Neural crest cell (in vitro differentiated cells): ENCODE results near the gene IPCEF1. TPM values are rescaled to one million over a fixed set of nuclear protein-coding genes. Genes with fewer than 3 reads are reported as not detected.
"Not testable (repeated sequence)": the region's sequence is repeated elsewhere in the genome, so short reads cannot be mapped to it uniquely, and the experiment has no call there.

Experiments
- DNase-seq: peaks from one replicate; pipeline ENCODE4 v3.0.0; 2021; ENCODE audit warnings: low read depth, mixed read lengths, low spot score
- H3K27ac Mint-ChIP-seq: one replicate; pipeline ENCODE4 v1.8.0; 2021; ENCODE audit warnings: mild to moderate bottlenecking, mixed read lengths; ENCODE audit not compliant: unreplicated experiment
- H3K27me3 Mint-ChIP-seq: 2 replicates; pipeline ENCODE4 v1.8.0; 2021; ENCODE audit warnings: low read depth, mild to moderate bottlenecking, mixed read lengths
- H3K36me3 Mint-ChIP-seq: 2 replicates; pipeline ENCODE4 v1.8.0; 2021; ENCODE audit warnings: low read depth, mild to moderate bottlenecking, mixed read lengths
- H3K4me1 Mint-ChIP-seq: 2 replicates; pipeline ENCODE4 v1.8.0; 2021; ENCODE audit warnings: mixed read lengths
- H3K4me3 Mint-ChIP-seq: one replicate; pipeline ENCODE4 v1.8.0; 2021; ENCODE audit warnings: mild to moderate bottlenecking, mixed read lengths
- H3K9me3 Mint-ChIP-seq: 2 replicates; pipeline ENCODE4 v1.8.0; 2021; ENCODE audit warnings: mixed read lengths
- CTCF ChIP-seq: fragments of 200-600 bp; sonication (generic); conservative IDR thresholded peaks from 2 replicates; pipeline ENCODE4 v1.5.0; 2021; ENCODE audit warnings: antibody characterized with exemption, mild to moderate bottlenecking
- total RNA-seq: library from RNA; stranded (reverse); gene quantifications from 2 replicates; pipeline ENCODE4 v1.2.1, GENCODE V29; 2021

IPCEF1 gene
- total RNA-seq, 1 donor from 2014 or later: 0.28 TPM

GRCh38 chr6:154314084-154314483 is 42.5 kb downstream of the IPCEF1 start:
- Mint-ChIP-seq H3K9me3 (peaks cover 9% of the 10 kb centered on the region), H3K27me3 (no peaks in the 10 kb centered on the region), H3K4me3 (no peak overlapping the region), H3K27ac (no peak overlapping the region), H3K36me3 (no peaks in the 10 kb centered on the region), H3K4me1 (peaks cover 3% of the 10 kb centered on the region)
- no peak for TF ChIP-seq CTCF
- no peak for DNase-seq

GRCh38 chr6:154308986-154309385 is 47.6 kb downstream of the IPCEF1 start:
- H3K36me3 Mint-ChIP-seq: peaks cover 3% of the 10 kb centered on the region
- no peak overlapping the region for H3K4me3 Mint-ChIP-seq
- no peaks in the 10 kb centered on the region for H3K27me3 Mint-ChIP-seq
- TF ChIP-seq CTCF: no peak
- peaks cover 13% of the 10 kb centered on the region for H3K9me3 Mint-ChIP-seq
- no peak overlapping the region for H3K27ac Mint-ChIP-seq
- no peak for DNase-seq
- H3K4me1 Mint-ChIP-seq: peaks cover 5% of the 10 kb centered on the region

GRCh38 chr6:154307696-154308425 is 48.7 kb downstream of the IPCEF1 start:
- TF ChIP-seq CTCF: no peak
- Mint-ChIP-seq H3K4me3 (no peak overlapping the region), H3K27ac (no peak overlapping the region), H3K36me3 (peaks cover 3% of the 10 kb centered on the region), H3K27me3 (no peaks in the 10 kb centered on the region), H3K4me1 (peaks cover 5% of the 10 kb centered on the region), H3K9me3 (peaks cover 13% of the 10 kb centered on the region)
- no peak for DNase-seq

GRCh38 chr6:154307147-154307546 is 49.5 kb downstream of the IPCEF1 start:
- H3K27me3 Mint-ChIP-seq, DNase-seq, H3K4me3 Mint-ChIP-seq, H3K27ac Mint-ChIP-seq, H3K36me3 Mint-ChIP-seq, H3K4me1 Mint-ChIP-seq: not testable (repeated sequence)
- H3K9me3 Mint-ChIP-seq: peaks cover 13% of the 10 kb centered on the region

- H3K27me3 Mint-ChIP-seq: no peaks in the 10 kb centered on the region
- no peak for DNase-seq
- TF ChIP-seq CTCF: no peak
- H3K4me1 Mint-ChIP-seq: peaks cover 5% of the 10 kb centered on the region
- no peak overlapping the region for H3K27ac Mint-ChIP-seq
- H3K9me3 Mint-ChIP-seq: peaks cover 11% of the 10 kb centered on the region
- no peak overlapping the region for H3K4me3 Mint-ChIP-seq
- H3K36me3 Mint-ChIP-seq: peaks cover 3% of the 10 kb centered on the region
These were observed 49.9 kb downstream of the IPCEF1 start for GRCh38 chr6:154306696-154307095.

- TF ChIP-seq CTCF: no peak
- Mint-ChIP-seq H3K4me3 (no peak overlapping the region), H3K36me3 (peaks cover 3% of the 10 kb centered on the region), H3K4me1 (peaks cover 10% of the 10 kb centered on the region), H3K27me3 (no peaks in the 10 kb centered on the region), H3K9me3 (peaks cover 4% of the 10 kb centered on the region), H3K27ac (no peak overlapping the region)
- DNase-seq: no peak
These were observed 52.4 kb downstream of the IPCEF1 start for GRCh38 chr6:154304191-154304590.

- not testable (repeated sequence) for H3K27me3 Mint-ChIP-seq, H3K36me3 Mint-ChIP-seq, H3K9me3 Mint-ChIP-seq, DNase-seq, H3K27ac Mint-ChIP-seq, H3K4me1 Mint-ChIP-seq, H3K4me3 Mint-ChIP-seq
These were observed 53.0 kb downstream of the IPCEF1 start for GRCh38 chr6:154303642-154304041.
